GM23338 (cell line): ENCODE results near the gene DAZL. TPM values are rescaled to one million over a fixed set of nuclear protein-coding genes. Genes with fewer than 3 reads are reported as not detected.

Experiments
- ATAC-seq: fragments of 200-7000 bp; cut with Tn5 transposase; 3 replicates; pipeline ENCODE4 v1.9.1; 2020
- DNase-seq: peaks from one replicate; pipeline ENCODE4 v3.0.0-alpha.2; 2015; ENCODE audit warnings: low spot score
- H2AFZ ChIP-seq: fragments of 200-600 bp; sonication (generic); 2 replicates; pipeline ENCODE4 v1.8.0; 2016; ENCODE audit warnings: antibody characterized with exemption, mild to moderate bottlenecking, moderate library complexity
- H3F3A ChIP-seq: fragments of 200-600 bp; sonication (generic); replicated peaks from 2 replicates; pipeline ENCODE4 v1.8.0; 2017; ENCODE audit warnings: antibody characterized with exemption, mixed run types, low read depth
- H3K27ac ChIP-seq: fragments of 200-600 bp; sonication (generic); 2 replicates; pipeline ENCODE4 v1.6.1; 2016; ENCODE audit warnings: low read depth
- H3K27me3 ChIP-seq: fragments of 200-600 bp; sonication (generic); 2 replicates; pipeline ENCODE4 v1.8.0; 2016; ENCODE audit warnings: mild to moderate bottlenecking, mixed run types, moderate library complexity; ENCODE audit not compliant: insufficient read depth
- H3K36me3 ChIP-seq: fragments of 200-600 bp; sonication (generic); 2 replicates; pipeline ENCODE4 v1.8.0; 2016; ENCODE audit warnings: mild to moderate bottlenecking; ENCODE audit not compliant: insufficient read depth
- H3K4me1 ChIP-seq: fragments of 200-600 bp; sonication (generic); 2 replicates; pipeline ENCODE4 v1.8.0; 2016; ENCODE audit warnings: mild to moderate bottlenecking, moderate library complexity; ENCODE audit not compliant: insufficient read depth
- H3K4me2 ChIP-seq: fragments of 200-600 bp; sonication (generic); 2 replicates; pipeline ENCODE4 v1.7.1; 2017; ENCODE audit warnings: mixed run types
- H3K4me3 ChIP-seq: fragments of 200-600 bp; sonication (generic); 2 replicates; pipeline ENCODE4 v1.6.1; 2016; ENCODE audit warnings: mixed run types
- H3K79me2 ChIP-seq: fragments of 200-600 bp; sonication (generic); replicated peaks from 2 replicates; pipeline ENCODE4 v1.8.0; 2017; ENCODE audit warnings: mild to moderate bottlenecking; ENCODE audit not compliant: insufficient read depth
- H3K9me2 ChIP-seq: fragments of 200-600 bp; sonication (generic); 2 replicates; pipeline ENCODE4 v1.8.0; 2017; ENCODE audit not compliant: insufficient read depth
- H4K20me1 ChIP-seq: fragments of 200-600 bp; sonication (generic); replicated peaks from 2 replicates; pipeline ENCODE4 v1.8.0; 2017; ENCODE audit warnings: mild to moderate bottlenecking; ENCODE audit not compliant: insufficient read depth
- H3K27ac Mint-ChIP-seq: 2 replicates; pipeline ENCODE4 v1.8.0; 2020; ENCODE audit warnings: inconsistent platforms, mild to moderate bottlenecking, moderate library complexity, mixed read lengths
- H3K27me3 Mint-ChIP-seq: 3 replicates; pipeline ENCODE4 v1.8.0; 2022; ENCODE audit warnings: low read depth, mild to moderate bottlenecking, moderate library complexity, mixed read lengths, inconsistent platforms; ENCODE audit not compliant: insufficient read depth, poor library complexity
- H3K36me3 Mint-ChIP-seq: 3 replicates; pipeline ENCODE4 v1.8.0; 2021; ENCODE audit warnings: low read depth, mild to moderate bottlenecking, inconsistent platforms, moderate library complexity, mixed read lengths
- H3K4me1 Mint-ChIP-seq: 3 replicates; pipeline ENCODE4 v1.8.0; 2020; ENCODE audit warnings: mild to moderate bottlenecking, inconsistent platforms, mixed read lengths
- H3K4me3 Mint-ChIP-seq: 3 replicates; pipeline ENCODE4 v1.8.0; 2021; ENCODE audit warnings: moderate library complexity, mild to moderate bottlenecking, inconsistent platforms, mixed read lengths
- H3K9me3 Mint-ChIP-seq: 3 replicates; pipeline ENCODE4 v1.8.0; 2020; ENCODE audit warnings: moderate library complexity, mild to moderate bottlenecking, inconsistent platforms, mixed read lengths
- EZH2phosphoT487 ChIP-seq: fragments of 200-600 bp; sonication (generic); IDR thresholded peaks from one replicate; pipeline ENCODE4 v1.8.1; 2018; ENCODE audit warnings: antibody characterized with exemption; ENCODE audit not compliant: unreplicated experiment
- JUNB ChIP-seq: IDR thresholded peaks from one replicate; pipeline ENCODE4 v1.6.1; 2016; ENCODE audit warnings: antibody characterized with exemption; ENCODE audit not compliant: unreplicated experiment
- NANOG ChIP-seq: IDR thresholded peaks from 2 replicates; pipeline ENCODE4 v1.6.1; 2016; ENCODE audit warnings: antibody characterized with exemption, borderline replicate concordance
- POLR2AphosphoS5 ChIP-seq: IDR thresholded peaks from 2 replicates; pipeline ENCODE4 v1.6.1; 2016; ENCODE audit warnings: antibody characterized with exemption, low read depth
- ZNF114 ChIP-seq: fragments of 250-450 bp; sonication (Bioruptor Pico); IDR thresholded peaks from 2 replicates; pipeline ENCODE4 v1.5.0; 2020; ENCODE audit warnings: mild to moderate bottlenecking, moderate library complexity
- ZNF331 ChIP-seq: fragments of 250-450 bp; sonication (Bioruptor Pico); IDR thresholded peaks from 2 replicates; pipeline ENCODE4 v1.5.0; 2020; ENCODE audit warnings: low read depth, mild to moderate bottlenecking, moderate library complexity
- polyA plus RNA-seq: library from polyadenylated mRNA; unstranded; fragments of >200 nt; fragmentation: Nextera tagmentation; extraction: Ambion mirVana; gene quantifications from 2 replicates; pipeline ENCODE4 v1.2.1, GENCODE V29; 2016
- total RNA-seq: library from RNA; depleted of rRNA; stranded (reverse); fragments of >200 nt; shearing (Covaris generic); gene quantifications from 2 replicates; pipeline ENCODE4 v1.2.3, GENCODE V29; 2014
- TF ChIP-seq, protein P1 (sequence below): fragments of 250-450 bp; sonication (Bioruptor Pico); IDR thresholded peaks from 2 replicates; pipeline ENCODE4 v1.5.0; 2020; ENCODE audit warnings: mild to moderate bottlenecking, moderate library complexity

Gene DAZL
- total and polyA plus RNA-seq, 2 experiments from 2014 or later, result 3.2 to 5.3 TPM

DNA sequence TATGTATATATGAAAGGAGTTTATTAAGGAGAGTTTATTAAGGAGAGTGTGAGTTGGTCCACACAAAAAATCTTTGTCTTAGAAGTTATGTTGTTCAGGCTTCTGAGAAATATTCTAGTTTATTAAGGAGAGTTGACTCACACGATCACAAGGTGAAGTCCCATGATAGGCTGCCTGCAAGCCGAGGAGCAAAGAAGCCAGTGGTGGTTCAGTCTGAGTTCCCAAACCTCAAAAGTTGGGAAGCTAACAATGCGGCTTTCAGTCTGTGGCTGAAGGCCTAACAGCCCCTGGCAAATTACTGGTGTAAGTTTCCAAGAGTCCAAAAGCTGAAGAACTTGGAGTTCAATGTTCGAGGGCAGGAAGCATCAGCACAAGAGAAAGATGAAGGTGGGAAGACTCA, 42.4 kb upstream of the DAZL start (continued):
- TF ChIP-seq, protein P1, sequence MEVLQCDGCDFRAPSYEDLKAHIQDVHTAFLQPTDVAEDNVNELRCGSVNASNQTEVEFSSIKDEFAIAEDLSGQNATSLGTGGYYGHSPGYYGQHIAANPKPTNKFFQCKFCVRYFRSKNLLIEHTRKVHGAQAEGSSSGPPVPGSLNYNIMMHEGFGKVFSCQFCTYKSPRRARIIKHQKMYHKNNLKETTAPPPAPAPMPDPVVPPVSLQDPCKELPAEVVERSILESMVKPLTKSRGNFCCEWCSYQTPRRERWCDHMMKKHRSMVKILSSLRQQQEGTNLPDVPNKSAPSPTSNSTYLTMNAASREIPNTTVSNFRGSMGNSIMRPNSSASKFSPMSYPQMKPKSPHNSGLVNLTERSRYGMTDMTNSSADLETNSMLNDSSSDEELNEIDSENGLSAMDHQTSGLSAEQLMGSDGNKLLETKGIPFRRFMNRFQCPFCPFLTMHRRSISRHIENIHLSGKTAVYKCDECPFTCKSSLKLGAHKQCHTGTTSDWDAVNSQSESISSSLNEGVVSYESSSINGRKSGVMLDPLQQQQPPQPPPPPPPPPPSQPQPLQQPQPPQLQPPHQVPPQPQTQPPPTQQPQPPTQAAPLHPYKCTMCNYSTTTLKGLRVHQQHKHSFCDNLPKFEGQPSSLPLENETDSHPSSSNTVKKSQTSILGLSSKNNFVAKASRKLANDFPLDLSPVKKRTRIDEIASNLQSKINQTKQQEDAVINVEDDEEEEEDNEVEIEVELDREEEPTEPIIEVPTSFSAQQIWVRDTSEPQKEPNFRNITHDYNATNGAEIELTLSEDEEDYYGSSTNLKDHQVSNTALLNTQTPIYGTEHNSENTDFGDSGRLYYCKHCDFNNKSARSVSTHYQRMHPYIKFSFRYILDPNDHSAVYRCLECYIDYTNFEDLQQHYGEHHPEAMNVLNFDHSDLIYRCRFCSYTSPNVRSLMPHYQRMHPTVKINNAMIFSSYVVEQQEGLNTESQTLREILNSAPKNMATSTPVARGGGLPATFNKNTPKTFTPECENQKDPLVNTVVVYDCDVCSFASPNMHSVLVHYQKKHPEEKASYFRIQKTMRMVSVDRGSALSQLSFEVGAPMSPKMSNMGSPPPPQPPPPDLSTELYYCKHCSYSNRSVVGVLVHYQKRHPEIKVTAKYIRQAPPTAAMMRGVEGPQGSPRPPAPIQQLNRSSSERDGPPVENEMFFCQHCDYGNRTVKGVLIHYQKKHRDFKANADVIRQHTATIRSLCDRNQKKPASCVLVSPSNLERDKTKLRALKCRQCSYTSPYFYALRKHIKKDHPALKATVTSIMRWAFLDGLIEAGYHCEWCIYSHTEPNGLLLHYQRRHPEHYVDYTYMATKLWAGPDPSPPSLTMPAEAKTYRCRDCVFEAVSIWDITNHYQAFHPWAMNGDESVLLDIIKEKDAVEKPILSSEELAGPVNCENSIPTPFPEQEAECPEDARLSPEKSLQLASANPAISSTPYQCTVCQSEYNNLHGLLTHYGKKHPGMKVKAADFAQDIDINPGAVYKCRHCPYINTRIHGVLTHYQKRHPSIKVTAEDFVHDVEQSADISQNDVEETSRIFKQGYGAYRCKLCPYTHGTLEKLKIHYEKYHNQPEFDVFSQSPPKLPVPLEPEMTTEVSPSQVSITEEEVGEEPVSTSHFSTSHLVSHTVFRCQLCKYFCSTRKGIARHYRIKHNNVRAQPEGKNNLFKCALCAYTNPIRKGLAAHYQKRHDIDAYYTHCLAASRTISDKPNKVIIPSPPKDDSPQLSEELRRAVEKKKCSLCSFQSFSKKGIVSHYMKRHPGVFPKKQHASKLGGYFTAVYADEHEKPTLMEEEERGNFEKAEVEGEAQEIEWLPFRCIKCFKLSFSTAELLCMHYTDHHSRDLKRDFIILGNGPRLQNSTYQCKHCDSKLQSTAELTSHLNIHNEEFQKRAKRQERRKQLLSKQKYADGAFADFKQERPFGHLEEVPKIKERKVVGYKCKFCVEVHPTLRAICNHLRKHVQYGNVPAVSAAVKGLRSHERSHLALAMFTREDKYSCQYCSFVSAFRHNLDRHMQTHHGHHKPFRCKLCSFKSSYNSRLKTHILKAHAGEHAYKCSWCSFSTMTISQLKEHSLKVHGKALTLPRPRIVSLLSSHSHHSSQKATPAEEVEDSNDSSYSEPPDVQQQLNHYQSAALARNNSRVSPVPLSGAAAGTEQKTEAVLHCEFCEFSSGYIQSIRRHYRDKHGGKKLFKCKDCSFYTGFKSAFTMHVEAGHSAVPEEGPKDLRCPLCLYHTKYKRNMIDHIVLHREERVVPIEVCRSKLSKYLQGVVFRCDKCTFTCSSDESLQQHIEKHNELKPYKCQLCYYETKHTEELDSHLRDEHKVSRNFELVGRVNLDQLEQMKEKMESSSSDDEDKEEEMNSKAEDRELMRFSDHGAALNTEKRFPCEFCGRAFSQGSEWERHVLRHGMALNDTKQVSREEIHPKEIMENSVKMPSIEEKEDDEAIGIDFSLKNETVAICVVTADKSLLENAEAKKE (CRISPR knock-in tag), result no peak
- TF ChIP-seq ZNF114 (CRISPR knock-in tag) (no peak), ZNF331 (no peak), JUNB (no peak)

DNA sequence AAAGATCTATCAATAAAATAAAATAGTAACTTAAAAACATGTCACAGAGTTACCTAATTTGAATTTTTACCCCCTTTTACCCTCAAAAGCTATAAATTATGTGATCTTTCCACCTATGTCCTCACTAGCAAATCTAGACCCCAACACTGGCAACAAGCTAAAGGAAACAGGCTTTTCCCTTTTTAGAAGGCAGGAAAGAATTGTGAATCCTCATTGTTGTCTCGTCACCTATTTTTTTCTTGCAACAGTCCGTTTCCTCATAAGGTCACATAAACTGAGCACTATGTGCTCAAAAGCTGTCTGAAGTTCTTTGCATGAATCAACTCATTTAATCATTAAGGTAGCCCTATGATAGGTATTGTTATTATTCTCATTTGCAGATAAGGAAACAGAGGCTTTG, 34.6 kb upstream of the DAZL start:
- Histone ChIP-seq H3K4me3 (no peak overlapping the region), H4K20me1 (no peaks in the 10 kb centered on the region), H3K27me3 (no peaks in the 10 kb centered on the region), H3K4me2 (no peak overlapping the region), H2AFZ (no peak overlapping the region), H3K4me1 (no peaks in the 10 kb centered on the region), H3K9me2 (peaks cover 2% of the 10 kb centered on the region), H3K79me2 (no peaks in the 10 kb centered on the region), H3F3A (no peaks in the 10 kb centered on the region), H3K27ac (no peak overlapping the region), H3K36me3 (no peaks in the 10 kb centered on the region)
- Mint-ChIP-seq H3K27me3 (no peaks in the 10 kb centered on the region), H3K36me3 (peaks cover 6% of the 10 kb centered on the region; the same call in 2 of the 3 replicates), H3K4me3 (no peak overlapping the region), H3K27ac (no peak overlapping the region), H3K4me1 (no peaks in the 10 kb centered on the region), H3K9me3 (no peaks in the 10 kb centered on the region)
- no peak for ATAC-seq
- DNase-seq, result no peak
- TF ChIP-seq POLR2AphosphoS5, result no peak

DNA sequence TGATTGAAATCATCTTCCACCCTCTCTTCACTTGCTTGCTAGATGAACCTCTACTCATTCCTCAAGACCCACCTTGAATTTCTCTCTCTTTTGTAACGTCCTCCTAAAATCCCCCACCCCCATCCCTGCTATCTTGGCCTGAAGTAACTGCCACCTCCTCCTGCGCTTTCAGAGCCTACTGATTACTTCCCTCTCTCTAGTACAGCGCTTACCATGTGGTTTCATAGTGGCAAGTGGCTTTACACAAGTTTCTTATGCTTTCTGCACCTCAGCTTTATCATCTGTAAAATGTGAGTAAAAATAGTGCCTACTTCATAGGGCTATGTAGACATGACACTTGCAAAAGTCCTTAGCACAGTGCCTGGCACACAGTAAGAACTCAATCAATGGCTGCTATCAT, 28.7 kb upstream of the DAZL start:
- Histone ChIP-seq H3K4me1 (no peaks in the 10 kb centered on the region), H3K27ac (no peak overlapping the region), H3K27me3 (no peaks in the 10 kb centered on the region), H3F3A (no peaks in the 10 kb centered on the region), H3K9me2 (peaks cover 11% of the 10 kb centered on the region), H4K20me1 (no peaks in the 10 kb centered on the region), H3K79me2 (no peaks in the 10 kb centered on the region), H3K4me2 (no peak overlapping the region), H2AFZ (no peak overlapping the region), H3K4me3 (no peak overlapping the region), H3K36me3 (0 out of 2 replicates have a peak, but pooled peaks cover 4% of the 10 kb centered on the region)
- H3K9me3 Mint-ChIP-seq, result no peaks in the 10 kb centered on the region
- H3K4me1 Mint-ChIP-seq, result no peaks in the 10 kb centered on the region
- DNase-seq (no peak), ATAC-seq (no peak)
- H3K4me3 Mint-ChIP-seq, result no peak overlapping the region
- H3K27ac Mint-ChIP-seq, result no peak overlapping the region
- peaks cover 3% of the 10 kb centered on the region; the same call in 2 of the 3 replicates for H3K36me3 Mint-ChIP-seq
- peaks cover 6% of the 10 kb centered on the region for H3K27me3 Mint-ChIP-seq
- TF ChIP-seq ZNF331 (no peak), EZH2phosphoT487 (no peak), ZNF114 (CRISPR knock-in tag) (no peak), NANOG (no peak)
